ENCODE results near the gene SLC24A3. TPM values are rescaled to one million over a fixed set of nuclear protein-coding genes. Genes with fewer than 3 reads are reported as not detected.
"Not testable (repeated sequence)": the region's sequence is repeated elsewhere in the genome, so short reads cannot be mapped to it uniquely, and the experiment has no call there.

Gene SLC24A3
- total and polyA plus RNA-seq, 12 donors, result 0.21 to 2.6 (median 0.84) TPM

- no peak overlapping the region for H3K27ac ChIP-seq
- intact Hi-C loops (cut with DNase I), result loop anchor here in 1 of 10 donors (10.0 kb wide), 1 partner anchor 55 kb away; no protein-coding TSS in a partner anchor
- H3K4me3 ChIP-seq, result no peak overlapping the region
- DNase-seq (no peak), ATAC-seq (no peak)
- no peak for TF ChIP-seq CTCF (IDR thresholded peaks at IDR 0.05)
- H3K36me3 ChIP-seq, result no peaks in the 10 kb centered on the region
- H3K27me3 ChIP-seq, result no peaks in the 10 kb centered on the region
- peaks cover 0 to 13% (median 7%) of the 10 kb centered on the region in 9 donors for H3K4me1 ChIP-seq
- H3K9me3 ChIP-seq, result peaks cover 0 to 11% (median 0%) of the 10 kb centered on the region in 11 donors
- WGBS, 2 donors, result 48 to 50% methylated on average over 3 of the region's 3 CpGs
Measured at GRCh38 chr20:19749618-19750071, 537.2 kb downstream of the SLC24A3 start.

GRCh38 chr20:19750101-19750606 lies 537.7 kb downstream of the SLC24A3 start:
- WGBS, 2 donors, result 67 to 75% methylated on average over 4 of the region's 4 CpGs
- intact Hi-C loops (cut with DNase I), result no loop called here
- Histone ChIP-seq H3K27me3 (no peaks in the 10 kb centered on the region), H3K9me3 (peaks cover 0 to 9% (median 0%) of the 10 kb centered on the region in 11 donors), H3K27ac (no peak overlapping the region), H3K4me1 (peaks cover 0 to 13% (median 7%) of the 10 kb centered on the region in 9 donors), H3K36me3 (no peaks in the 10 kb centered on the region), H3K4me3 (no peak overlapping the region)
- no peak for ATAC-seq
- TF ChIP-seq CTCF (IDR thresholded peaks at IDR 0.05), result no peak
- DNase-seq, result no peak

GRCh38 chr20:19750907-19751636 lies 538.6 kb downstream of the SLC24A3 start:
- H3K4me1 ChIP-seq, result peaks cover 0 to 13% (median 7%) of the 10 kb centered on the region in 9 donors
- DNase-seq, result no peak
- WGBS, 2 donors, result 52 to 56% methylated on average over 5 of the region's 5 CpGs
- intact Hi-C loops (cut with DNase I), result no loop called here
- no peaks in the 10 kb centered on the region for H3K27me3 ChIP-seq
- H3K36me3 ChIP-seq, result no peaks in the 10 kb centered on the region
- H3K4me3 ChIP-seq, result no peak overlapping the region
- H3K27ac ChIP-seq, result peak overlapping the region in 1 of 10 donors; percentile 31
- ATAC-seq, result peak in 3 of 8 donors; percentile 13 to 39 (median 35)
- H3K9me3 ChIP-seq, result no peaks in the 10 kb centered on the region
- no peak for TF ChIP-seq CTCF (IDR thresholded peaks at IDR 0.05)

GRCh38 chr20:19754201-19754600 lies 541.8 kb downstream of the SLC24A3 start:
- WGBS, 2 donors, result 90 to 96% methylated on average over 14 of the region's 14 CpGs
- H3K27ac ChIP-seq; H3K4me3 ChIP-seq; DNase-seq; H3K36me3 ChIP-seq; intact Hi-C loops (cut with DNase I); H3K27me3 ChIP-seq; ATAC-seq; H3K9me3 ChIP-seq: not testable (repeated sequence)
- H3K4me1 ChIP-seq, result peaks cover 4 to 24% (median 22%) of the 10 kb centered on the region in 9 donors
